H9 (cell line): ENCODE data around the gene LMX1B. TPM values are rescaled to one million over a fixed set of nuclear protein-coding genes. Genes with fewer than 3 reads are reported as not detected.
A peak's percentile ranks its signal among the peaks of the same experiment; 100 is the strongest.

ENCODE experiments used
- DNase-seq: peaks from one replicate; pipeline ENCODE4 v3.0.0-alpha.2; 2017
- H2AFZ ChIP-seq: one replicate; pipeline ENCODE4 v1.6.1; 2013; ENCODE audit warnings: mild to moderate bottlenecking, low read length, control low read depth, moderate library complexity
- H2AK5ac ChIP-seq: 2 replicates; pipeline ENCODE4 v1.6.1; 2013; ENCODE audit warnings: low read length, control low read depth, mixed read lengths; ENCODE audit not compliant: insufficient read length
- H2BK120ac ChIP-seq: one replicate; pipeline ENCODE4 v1.6.1; 2013; ENCODE audit warnings: low read depth, mild to moderate bottlenecking, low read length, control low read depth, inconsistent platforms; ENCODE audit not compliant: poor library complexity, severe bottlenecking
- H2BK12ac ChIP-seq: 2 replicates; pipeline ENCODE4 v1.6.1; 2013; ENCODE audit warnings: low read length, control low read depth, mixed read lengths, low read depth; ENCODE audit not compliant: insufficient read length
- H2BK15ac ChIP-seq: 2 replicates; pipeline ENCODE4 v1.6.1; 2013; ENCODE audit warnings: low read depth, low read length, control low read depth
- H2BK20ac ChIP-seq: one replicate; pipeline ENCODE4 v1.6.1; 2013; ENCODE audit warnings: low read depth, mild to moderate bottlenecking, low read length, control low read depth, inconsistent platforms; ENCODE audit not compliant: poor library complexity, severe bottlenecking
- H2BK5ac ChIP-seq: 2 replicates; pipeline ENCODE4 v1.6.1; 2013; ENCODE audit warnings: low read length, control low read depth, mixed read lengths; ENCODE audit not compliant: insufficient read length
- H3K14ac ChIP-seq: 2 replicates; pipeline ENCODE4 v1.6.1; 2013; ENCODE audit warnings: low read length, control low read depth; ENCODE audit not compliant: insufficient read depth
- H3K18ac ChIP-seq: 2 replicates; pipeline ENCODE4 v1.6.1; 2013; ENCODE audit warnings: low read depth, mild to moderate bottlenecking, mixed read lengths, low read length, control low read depth; ENCODE audit not compliant: insufficient read length
- H3K23ac ChIP-seq: 2 replicates; pipeline ENCODE4 v1.6.1; 2013; ENCODE audit warnings: low read length, control low read depth, mixed read lengths, low read depth; ENCODE audit not compliant: insufficient read length
- H3K23me2 ChIP-seq: 2 replicates; pipeline ENCODE4 v1.6.1; 2013; ENCODE audit warnings: low read depth, mild to moderate bottlenecking, mixed read lengths, low read length, control low read depth; ENCODE audit not compliant: insufficient read length, poor library complexity, severe bottlenecking
- H3K27ac ChIP-seq: 2 replicates; pipeline ENCODE4 v1.5.1; 2013; ENCODE audit warnings: low read length, control low read depth, mixed read lengths, low read depth; ENCODE audit not compliant: insufficient read length
- H3K27me3 ChIP-seq: 2 replicates; pipeline ENCODE4 v1.6.1; 2013; ENCODE audit warnings: low read length, control low read depth, inconsistent platforms; ENCODE audit not compliant: insufficient read depth
- H3K4ac ChIP-seq: 2 replicates; pipeline ENCODE4 v1.6.1; 2013; ENCODE audit warnings: low read depth, mild to moderate bottlenecking, control low read depth, inconsistent platforms, low read length, moderate library complexity
- H3K4me1 ChIP-seq: 2 replicates; pipeline ENCODE4 v1.6.1; 2013; ENCODE audit warnings: low read length, control low read depth, inconsistent platforms; ENCODE audit not compliant: insufficient read depth
- H3K4me2 ChIP-seq: 2 replicates; pipeline ENCODE4 v1.6.1; 2013; ENCODE audit warnings: low read length, control low read depth, mixed read lengths; ENCODE audit not compliant: insufficient read length, insufficient read depth
- H3K56ac ChIP-seq: 2 replicates; pipeline ENCODE4 v1.6.1; 2013; ENCODE audit warnings: low read depth, mild to moderate bottlenecking, mixed read lengths, low read length, control low read depth; ENCODE audit not compliant: insufficient read length
- H3K79me1 ChIP-seq: 2 replicates; pipeline ENCODE4 v1.6.1; 2013; ENCODE audit warnings: low read depth, mild to moderate bottlenecking, moderate library complexity, low read length, control low read depth, inconsistent platforms; ENCODE audit not compliant: insufficient read depth, poor library complexity, severe bottlenecking
- H3K79me2 ChIP-seq: 2 replicates; pipeline ENCODE4 v1.6.1; 2013; ENCODE audit warnings: low read length, control low read depth, inconsistent platforms; ENCODE audit not compliant: insufficient read depth
- H3K9ac ChIP-seq: 2 replicates; pipeline ENCODE4 v1.6.1; 2013; ENCODE audit warnings: low read length, control low read depth, mixed read lengths; ENCODE audit not compliant: insufficient read length; ENCODE audit errors: extremely low read depth
- H3K9me3 ChIP-seq: one replicate; pipeline ENCODE4 v1.6.1; 2013; ENCODE audit warnings: low read depth, low read length, inconsistent platforms; ENCODE audit not compliant: control insufficient read depth
- H3T11ph ChIP-seq: one replicate; pipeline ENCODE4 v1.6.1; 2013; ENCODE audit warnings: mild to moderate bottlenecking, low read length, control low read depth, inconsistent platforms
- H4K20me1 ChIP-seq: one replicate; pipeline ENCODE4 v1.6.1; 2013; ENCODE audit not compliant: control insufficient read depth, insufficient read length, insufficient read depth
- H4K5ac ChIP-seq: 2 replicates; pipeline ENCODE4 v1.6.1; 2013; ENCODE audit warnings: low read depth, mild to moderate bottlenecking, mixed read lengths, low read length, control low read depth; ENCODE audit not compliant: insufficient read length
- H4K8ac ChIP-seq: replicated peaks from 2 replicates; pipeline ENCODE4 v1.6.1; 2013; ENCODE audit warnings: low read length, control low read depth, mixed read lengths, low read depth; ENCODE audit not compliant: insufficient read length
- H4K91ac ChIP-seq: 2 replicates; pipeline ENCODE4 v1.6.1; 2013; ENCODE audit warnings: low read depth, mild to moderate bottlenecking, moderate library complexity, mixed read lengths, low read length, control low read depth; ENCODE audit not compliant: insufficient read length
- H3K27ac Mint-ChIP-seq, 3 experiments: 2 replicates in 2 of 3; 3 replicates in 1 of 3; pipeline ENCODE4 v1.8.0; 2020 to 2021; ENCODE audit warnings: mixed read lengths in 3 of 3, mild to moderate bottlenecking in 1 of 3, moderate library complexity in 1 of 3
- H3K27me3 Mint-ChIP-seq: 2 replicates; pipeline ENCODE4 v1.8.0; 2021; ENCODE audit warnings: low read depth, mild to moderate bottlenecking, moderate library complexity, mixed read lengths
- H3K36me3 Mint-ChIP-seq, 3 experiments: 2 replicates in 2 of 3; 3 replicates in 1 of 3; pipeline ENCODE4 v1.8.0; 2020 to 2021; ENCODE audit warnings: low read depth in 3 of 3, mixed read lengths in 3 of 3; ENCODE audit not compliant: insufficient read depth in 1 of 3
- H3K4me1 Mint-ChIP-seq, 2 experiments: 2 replicates each; pipeline ENCODE4 v1.8.0; 2020; ENCODE audit warnings: mixed read lengths in 2 of 2
- H3K4me3 Mint-ChIP-seq, 2 experiments: 2 replicates in 1 of 2; 3 replicates in 1 of 2; pipeline ENCODE4 v1.8.0; 2020 to 2021; ENCODE audit warnings: mild to moderate bottlenecking in 2 of 2, mixed read lengths in 2 of 2, moderate library complexity in 1 of 2
- H3K9me3 Mint-ChIP-seq, 2 experiments: 2 replicates in 1 of 2; 3 replicates in 1 of 2; pipeline ENCODE4 v1.8.0; 2020; ENCODE audit warnings: mild to moderate bottlenecking in 2 of 2, mixed read lengths in 2 of 2, moderate library complexity in 1 of 2
- CTCF ChIP-seq: fragments of 200-600 bp; sonication (generic); conservative IDR thresholded peaks from 3 replicates; pipeline ENCODE4 v1.8.0; 2021; ENCODE audit warnings: antibody characterized with exemption, mild to moderate bottlenecking
- WGBS: extraction: QIAGEN DNeasy Blood & Tissue Kit; methylation state at CpG from one replicate; pipeline ENCODE4 v1.1.7; 2013; ENCODE audit warnings: missing lambda C conversion rate, low lambda C conversion rate, mixed read lengths; ENCODE audit not compliant: insufficient read length; ENCODE audit errors: extremely low coverage; 5-methylcytosine and 5-hydroxymethylcytosine counted together
- total RNA-seq: library from RNA; stranded (reverse); gene quantifications from 2 replicates; pipeline ENCODE4 v1.2.1, GENCODE V29; 2021

The LMX1B gene
- total RNA-seq, 1 experiment from 2014 or later, result 0.85 TPM

DNA sequence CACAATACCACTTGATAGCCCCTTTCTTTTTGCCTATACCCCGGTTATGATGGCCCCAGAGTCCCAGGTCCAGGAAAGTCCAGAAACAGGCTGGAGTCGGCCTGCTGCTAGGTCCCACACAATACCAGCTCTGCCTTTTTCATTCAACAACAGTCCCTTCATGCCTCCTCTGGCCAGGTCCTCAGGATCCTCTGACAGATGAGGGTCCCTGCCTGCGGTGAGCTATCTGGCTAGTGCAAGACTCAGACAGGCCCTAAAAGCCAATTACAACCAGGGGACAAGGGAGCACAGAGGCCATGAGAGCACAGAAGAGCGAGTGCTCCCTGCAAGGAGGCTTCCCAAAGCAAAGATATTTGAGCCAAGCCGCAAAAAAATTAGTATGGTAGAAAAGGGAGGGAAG lies 106.3 kb downstream of the LMX1B start:
- Histone ChIP-seq H2BK5ac (no peak overlapping the region), H2AK5ac (no peak overlapping the region), H3K27me3 (no peaks in the 10 kb centered on the region; the same call in 1 of the 2 replicates), H3K18ac (peak overlapping the region; percentile 46), H3K9ac (no peak overlapping the region), H3K4me2 (no peak overlapping the region), H3K9me3 (no peaks in the 10 kb centered on the region), H3K23ac (no peak overlapping the region), H4K91ac (no peak overlapping the region), H3K4ac (no peak overlapping the region), H4K5ac (no peak overlapping the region), H3K56ac (no peak overlapping the region), H2BK20ac (no peak overlapping the region), H2BK12ac (no peak overlapping the region), H3K14ac (peak overlapping the region; percentile 1; the same call in 1 of the 2 replicates), H2AFZ (no peak overlapping the region), H4K20me1 (no peaks in the 10 kb centered on the region), H3K27ac (no peak overlapping the region), H3K79me1 (no peaks in the 10 kb centered on the region), H3T11ph (no peak overlapping the region), H4K8ac (no peak overlapping the region), H3K79me2 (no peaks in the 10 kb centered on the region), H2BK120ac (peak overlapping the region; percentile 3), H3K23me2 (peaks cover 14% of the 10 kb centered on the region), H3K4me1 (peaks cover 2% of the 10 kb centered on the region; the same call in 1 of the 2 replicates), H2BK15ac (no peak overlapping the region)
- H3K27ac Mint-ChIP-seq, result peak overlapping the region; percentile 1 to 97 (median 55); a peak in 4 of 7 replicates
- peaks cover 54% of the 10 kb centered on the region for H3K27me3 Mint-ChIP-seq
- no peaks in the 10 kb centered on the region; a peak in 1 of 7 replicates for H3K36me3 Mint-ChIP-seq
- no peak for DNase-seq
- no CpG with 5 or more reads among the region's 5 CpGs for WGBS
- H3K4me3 Mint-ChIP-seq, result peak overlapping the region in 1 of 2 experiments; percentile 15; a peak in 1 of 5 replicates
- no peak for TF ChIP-seq CTCF
- peaks cover 22 to 33% of the 10 kb centered on the region in 2 experiments for H3K4me1 Mint-ChIP-seq
- peaks cover 0 to 2% of the 10 kb centered on the region in 2 experiments; a peak in 2 of 5 replicates for H3K9me3 Mint-ChIP-seq
